Measurements from ENCODE around the gene TM4SF5. TPM values are rescaled to one million over a fixed set of nuclear protein-coding genes. Genes with fewer than 3 reads are reported as not detected.
A peak's percentile ranks its signal among the peaks of the same experiment; 100 is the strongest.

TM4SF5 gene, protein sequence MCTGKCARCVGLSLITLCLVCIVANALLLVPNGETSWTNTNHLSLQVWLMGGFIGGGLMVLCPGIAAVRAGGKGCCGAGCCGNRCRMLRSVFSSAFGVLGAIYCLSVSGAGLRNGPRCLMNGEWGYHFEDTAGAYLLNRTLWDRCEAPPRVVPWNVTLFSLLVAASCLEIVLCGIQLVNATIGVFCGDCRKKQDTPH
- total RNA-seq = not detected
- polyA plus RNA-seq = not detected
- long read RNA-seq, donor 1 = 0 reads
- long read RNA-seq, donor 2 = 0 reads
- long read RNA-seq, donor 3 = 0 reads
- long read RNA-seq, donor 4 = 0 reads

- intact Hi-C loops (cut with DNase I) = no loop called here
- ATAC-seq (peak in 1 of 2 donors; percentile 45), DNase-seq (no peak)
- H3K4me3 ChIP-seq (ENCODE audit: low read length) = no peak within 1 kb of the TSS
- H3K27ac ChIP-seq (ENCODE audit: low read length) = no peak within 1 kb of the TSS
- H3K9me3 ChIP-seq (ENCODE audit: control insufficient read depth, low read length) = no peaks in the 10 kb centered on the region
- H3K4me1 ChIP-seq (ENCODE audit: control insufficient read depth, insufficient read depth, low read length) = no peaks in the 10 kb centered on the region
- WGBS = 57% methylated on average over 13 of the region's 13 CpGs
- H3K27me3 ChIP-seq (ENCODE audit: control insufficient read depth, insufficient read depth) = no peaks in the 10 kb centered on the region
Measured at GRCh38 chr17:4771519-4772234, at the start of gene TM4SF5. Gene TM4SF5 (plus strand): TSS chr17:4771886. CDS start chr17:4771923, 37 bp downstream.

DNA sequence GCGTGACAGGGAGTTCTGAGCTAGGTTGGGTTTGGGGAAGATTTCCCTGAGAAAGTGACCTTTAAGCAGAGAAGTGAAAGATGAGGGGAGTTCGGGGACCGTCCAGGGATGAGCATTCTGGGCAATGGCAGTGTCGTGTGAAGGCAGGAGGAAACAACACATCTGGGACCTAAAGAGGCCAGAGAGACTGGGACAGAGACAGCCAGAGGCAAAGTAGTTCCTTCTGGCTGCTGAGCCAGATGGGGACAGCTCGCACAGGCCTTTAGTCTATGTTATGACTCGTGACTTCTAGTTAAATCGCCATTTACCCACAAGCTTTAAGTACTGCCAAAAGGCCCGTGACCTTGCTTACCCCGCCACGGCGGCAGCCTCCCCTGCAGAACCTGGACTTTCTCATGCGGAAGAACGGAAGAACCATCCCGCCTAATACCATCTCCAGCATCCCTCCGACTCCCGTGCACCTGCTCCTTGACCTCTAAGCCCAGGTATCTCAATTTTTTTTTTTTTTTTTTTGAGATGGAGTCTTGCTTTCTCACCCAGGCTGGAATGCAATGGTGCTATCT lies 48.9 kb upstream of the TM4SF5 start:
- Histone ChIP-seq H3K9me3 (ENCODE audit: control insufficient read depth, low read length) (no peaks in the 10 kb centered on the region), H3K4me1 (ENCODE audit: control insufficient read depth, insufficient read depth, low read length) (peaks cover 3% of the 10 kb centered on the region), H3K27ac (ENCODE audit: low read length) (no peak overlapping the region), H3K27me3 (ENCODE audit: control insufficient read depth, insufficient read depth) (no peaks in the 10 kb centered on the region), H3K4me3 (ENCODE audit: low read length) (no peak overlapping the region)
- DNase-seq (peak in 1 of 3 donors; percentile 18), ATAC-seq (no peak)
- intact Hi-C loops (cut with DNase I) = no loop called here
- 83% methylated on average over 16 of the region's 16 CpGs for WGBS

GRCh38 chr17:4724650-4725049 lies 47.0 kb upstream of the TM4SF5 start:
- no peak for DNase-seq
- no peaks in the 10 kb centered on the region for H3K9me3 ChIP-seq (ENCODE audit: control insufficient read depth, low read length)
- 76% methylated on average over 5 of the region's 5 CpGs for WGBS
- intact Hi-C loops (cut with DNase I) = no loop called here
- H3K27me3 ChIP-seq (ENCODE audit: control insufficient read depth, insufficient read depth) = no peaks in the 10 kb centered on the region
- H3K4me3 ChIP-seq (ENCODE audit: low read length) = no peak overlapping the region
- peaks cover 3% of the 10 kb centered on the region for H3K4me1 ChIP-seq (ENCODE audit: control insufficient read depth, insufficient read depth, low read length)
- no peak for ATAC-seq
- H3K27ac ChIP-seq (ENCODE audit: low read length) = no peak overlapping the region

- WGBS = 77% methylated on average over 9 of the region's 9 CpGs
- DNase-seq = no peak
- H3K4me1 ChIP-seq (ENCODE audit: control insufficient read depth, insufficient read depth, low read length) = peaks cover 3% of the 10 kb centered on the region
- ATAC-seq = no peak
- H3K4me3 ChIP-seq (ENCODE audit: low read length) = no peak overlapping the region
- H3K27me3 ChIP-seq (ENCODE audit: control insufficient read depth, insufficient read depth) = no peaks in the 10 kb centered on the region
- H3K27ac ChIP-seq (ENCODE audit: low read length) = no peak overlapping the region
- H3K9me3 ChIP-seq (ENCODE audit: control insufficient read depth, low read length) = no peaks in the 10 kb centered on the region
- intact Hi-C loops (cut with DNase I) = no loop called here
Measured at GRCh38 chr17:4725646-4726310, 45.9 kb upstream of the TM4SF5 start.

DNA sequence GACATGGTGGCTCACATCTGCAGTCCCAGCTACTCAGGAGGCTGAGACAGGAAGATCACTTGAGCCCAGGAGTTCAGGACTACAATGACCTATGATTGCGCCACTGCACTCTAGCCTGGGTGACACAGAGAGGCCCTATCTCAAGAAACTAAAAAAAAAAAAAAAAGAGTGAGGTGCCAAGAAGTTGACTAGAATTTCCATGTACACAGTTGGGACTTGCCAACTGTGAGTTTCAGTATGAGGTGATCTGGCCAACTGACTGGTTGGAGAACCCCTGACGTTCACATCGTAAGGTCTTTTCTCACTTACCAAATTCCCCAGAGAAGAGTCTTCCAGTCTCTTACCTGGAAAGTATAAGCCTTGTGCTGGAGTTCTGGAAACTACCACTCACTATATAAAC lies 43.6 kb upstream of the TM4SF5 start:
- 55% methylated on average over 3 of the region's 3 CpGs for WGBS
- no peak for ATAC-seq
- Histone ChIP-seq H3K4me1 (ENCODE audit: control insufficient read depth, insufficient read depth, low read length) (no peaks in the 10 kb centered on the region), H3K4me3 (ENCODE audit: low read length) (no peak overlapping the region), H3K27ac (ENCODE audit: low read length) (no peak overlapping the region), H3K27me3 (ENCODE audit: control insufficient read depth, insufficient read depth) (no peaks in the 10 kb centered on the region), H3K9me3 (ENCODE audit: control insufficient read depth, low read length) (no peaks in the 10 kb centered on the region)
- no peak for DNase-seq
- intact Hi-C loops (cut with DNase I) = no loop called here

DNA sequence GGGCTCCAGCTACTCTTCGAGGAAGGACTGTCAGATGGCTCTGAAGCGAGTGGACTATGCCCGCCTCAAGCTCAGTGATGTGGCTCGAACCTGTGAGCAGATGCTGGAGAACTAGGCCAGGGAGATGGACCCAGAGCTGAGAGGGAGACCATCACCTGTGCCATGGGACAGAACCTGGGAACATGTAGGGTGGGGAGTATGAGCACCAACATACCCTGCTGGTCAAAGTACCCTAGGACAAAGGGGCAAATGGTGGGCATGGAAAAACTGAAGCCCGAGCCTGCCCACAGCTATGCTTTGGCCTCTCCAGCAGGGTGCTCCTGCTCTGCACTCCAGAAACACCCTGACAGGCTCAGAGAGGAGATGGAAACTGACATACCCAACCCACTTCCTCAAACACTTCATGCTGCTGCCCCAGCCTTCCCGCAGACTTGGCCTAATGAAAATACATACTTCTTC lies 38.6 kb upstream of the TM4SF5 start:
- peak in 2 of 3 donors; percentile 65 to 69 for DNase-seq
- Histone ChIP-seq H3K27ac (ENCODE audit: low read length) (no peak overlapping the region), H3K4me1 (ENCODE audit: control insufficient read depth, insufficient read depth, low read length) (no peaks in the 10 kb centered on the region), H3K4me3 (ENCODE audit: low read length) (no peak overlapping the region), H3K9me3 (ENCODE audit: control insufficient read depth, low read length) (no peaks in the 10 kb centered on the region), H3K27me3 (ENCODE audit: control insufficient read depth, insufficient read depth) (no peaks in the 10 kb centered on the region)
- intact Hi-C loops (cut with DNase I) = loop anchor here in 2 of 4 donors (5.0 to 10.0 kb wide), 2 partner anchors 154 to 162 kb away; partner anchors contain the start of gene C17orf107 (in 1 of the 2)
- 79% methylated on average over 6 of the region's 6 CpGs for WGBS
- ATAC-seq = no peak

- intact Hi-C loops (cut with DNase I) = loop anchor here in 2 of 4 donors (5.0 to 10.0 kb wide), 2 partner anchors 152 to 160 kb away; partner anchors contain the start of gene C17orf107 (in 1 of the 2)
- Histone ChIP-seq H3K27me3 (ENCODE audit: control insufficient read depth, insufficient read depth) (no peaks in the 10 kb centered on the region), H3K4me3 (ENCODE audit: low read length) (no peak overlapping the region), H3K9me3 (ENCODE audit: control insufficient read depth, low read length) (no peaks in the 10 kb centered on the region), H3K4me1 (ENCODE audit: control insufficient read depth, insufficient read depth, low read length) (peaks cover 4% of the 10 kb centered on the region), H3K27ac (ENCODE audit: low read length) (no peak overlapping the region)
- ATAC-seq (no peak), DNase-seq (no peak)
- 85% methylated on average over 8 of the region's 8 CpGs for WGBS
Measured at GRCh38 chr17:4734857-4735475, 36.7 kb upstream of the TM4SF5 start.

DNA sequence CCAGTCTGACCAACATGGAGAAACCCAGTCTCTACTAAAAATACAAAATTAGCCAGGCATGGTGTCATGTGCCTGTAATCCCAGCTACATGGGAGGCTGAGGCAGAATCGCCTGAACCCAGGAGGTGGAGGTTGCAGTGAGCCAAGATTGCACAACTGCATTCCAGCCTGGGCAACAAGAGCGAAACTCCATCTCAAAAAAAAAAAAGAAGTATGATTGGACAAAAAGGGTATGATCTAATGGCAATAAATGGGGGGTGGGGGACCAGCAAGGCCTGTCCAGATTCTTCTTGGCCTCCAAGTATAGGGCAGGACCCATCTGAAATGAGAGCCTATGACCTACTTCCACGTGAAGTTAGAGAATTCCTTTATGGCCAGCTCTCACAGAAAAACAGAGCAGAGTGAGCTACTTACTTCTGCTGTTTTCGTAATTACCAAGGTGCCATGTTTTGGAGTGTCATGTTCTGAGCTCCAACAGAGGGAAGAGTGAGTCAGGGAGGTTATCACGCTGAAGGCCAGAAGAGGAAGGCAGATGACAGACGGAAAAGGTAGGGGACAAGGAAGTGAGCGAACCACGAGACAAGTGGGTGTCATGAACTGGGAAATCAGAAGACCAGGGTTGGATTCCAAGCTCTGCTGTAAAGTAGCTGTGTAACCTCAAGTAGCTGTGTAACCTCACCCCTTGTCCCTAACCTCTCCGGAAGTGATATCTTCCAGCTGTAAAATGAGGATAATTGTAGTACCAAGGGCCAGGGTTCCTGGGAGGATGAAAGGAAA lies 35.6 kb upstream of the TM4SF5 start:
- H3K4me3 ChIP-seq (ENCODE audit: low read length) = no peak overlapping the region
- WGBS = 60% methylated on average over 9 of the region's 9 CpGs
- no peak overlapping the region for H3K27ac ChIP-seq (ENCODE audit: low read length)
- H3K27me3 ChIP-seq (ENCODE audit: control insufficient read depth, insufficient read depth) = no peaks in the 10 kb centered on the region
- H3K4me1 ChIP-seq (ENCODE audit: control insufficient read depth, insufficient read depth, low read length) = peaks cover 4% of the 10 kb centered on the region
- no peaks in the 10 kb centered on the region for H3K9me3 ChIP-seq (ENCODE audit: control insufficient read depth, low read length)
- ATAC-seq = no peak
- DNase-seq = no peak
- intact Hi-C loops (cut with DNase I) = loop anchor here in 1 of 4 donors (10.0 kb wide), 1 partner anchor 159 kb away; the partner anchor contains the start of gene C17orf107

DNA sequence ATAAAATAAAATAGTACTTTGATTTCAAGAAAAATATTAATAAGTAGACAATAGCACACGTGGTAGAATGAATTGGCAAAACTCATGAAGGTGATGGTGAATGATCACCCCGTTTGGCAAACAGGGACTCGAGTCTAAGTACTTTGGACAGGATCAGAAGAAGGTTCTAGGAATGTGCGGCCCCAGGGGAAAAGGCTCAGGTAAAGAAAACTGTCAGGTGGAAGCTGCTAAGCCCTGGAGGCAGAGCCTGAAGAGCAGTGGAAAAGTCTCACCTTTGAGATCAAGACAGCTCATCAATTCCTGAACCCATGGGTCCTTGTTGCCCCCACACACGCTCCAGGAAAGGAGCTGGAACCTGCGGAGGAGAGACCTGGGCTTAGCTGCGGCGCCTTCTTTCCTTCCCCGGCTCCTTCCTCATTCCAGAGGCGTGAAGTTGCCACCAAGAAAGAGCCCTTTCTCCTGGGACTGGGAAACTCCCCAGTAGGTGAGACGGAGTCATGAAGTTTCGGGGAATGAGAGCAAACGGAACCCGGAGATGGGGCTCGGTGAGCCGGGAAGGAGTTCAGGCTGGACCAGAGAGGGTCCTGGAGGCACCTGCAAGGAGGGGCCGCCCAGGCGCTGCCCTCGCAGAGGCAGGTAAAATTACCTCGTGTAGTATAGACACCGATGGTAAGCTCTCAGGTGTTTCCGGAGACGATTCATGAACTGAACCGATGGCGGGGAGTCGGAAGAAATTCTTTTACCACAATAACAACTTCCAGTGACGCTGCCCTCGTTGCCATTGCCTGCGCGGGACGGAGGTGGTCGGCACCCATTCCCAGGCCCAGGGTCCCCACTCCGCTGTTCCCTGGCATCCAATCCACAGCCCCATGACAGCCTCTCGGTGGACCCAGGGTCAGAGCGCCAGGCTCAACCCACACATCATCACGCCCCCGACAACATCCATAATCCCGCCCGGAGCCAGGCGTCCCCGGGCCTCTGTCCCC lies 33.3 kb upstream of the TM4SF5 start:
- DNase-seq (no peak), ATAC-seq (peak in 1 of 2 donors; percentile 9)
- WGBS = 20% methylated on average over 41 of the region's 41 CpGs
- Histone ChIP-seq H3K27ac (ENCODE audit: low read length) (no peak overlapping the region), H3K9me3 (ENCODE audit: control insufficient read depth, low read length) (no peaks in the 10 kb centered on the region), H3K4me3 (ENCODE audit: low read length) (peak overlapping the region; percentile 86), H3K27me3 (ENCODE audit: control insufficient read depth, insufficient read depth) (no peaks in the 10 kb centered on the region), H3K4me1 (ENCODE audit: control insufficient read depth, insufficient read depth, low read length) (peaks cover 4% of the 10 kb centered on the region)
- intact Hi-C loops (cut with DNase I) = loop anchor here in 1 of 4 donors (10.0 kb wide), 1 partner anchor 156 kb away; the partner anchor contains the start of gene C17orf107

Data from right cardiac atrium (tissue), 5 donors.